ENCODE results near the gene PLEKHA4.

The PLEKHA4 gene

DNA sequence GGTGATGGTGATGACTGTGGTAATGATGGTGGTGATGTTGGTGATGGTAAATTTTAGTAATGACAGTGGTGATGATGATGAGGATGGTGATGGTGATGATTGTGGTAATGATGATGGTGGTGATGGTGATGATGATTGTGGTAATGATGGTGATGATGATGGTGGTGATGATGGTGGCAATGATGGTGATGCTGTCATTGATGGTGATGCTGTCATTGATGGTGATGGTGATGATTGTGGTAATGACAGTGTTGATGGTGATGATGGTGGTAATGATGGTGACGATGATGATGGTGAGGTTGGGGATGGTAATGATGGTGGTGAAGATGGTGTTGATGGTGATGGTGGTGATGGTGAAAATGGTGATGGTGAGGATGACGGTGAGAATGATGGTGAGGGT, 45.9 kb downstream of the PLEKHA4 start:
- no peak for DNase-seq

DNA sequence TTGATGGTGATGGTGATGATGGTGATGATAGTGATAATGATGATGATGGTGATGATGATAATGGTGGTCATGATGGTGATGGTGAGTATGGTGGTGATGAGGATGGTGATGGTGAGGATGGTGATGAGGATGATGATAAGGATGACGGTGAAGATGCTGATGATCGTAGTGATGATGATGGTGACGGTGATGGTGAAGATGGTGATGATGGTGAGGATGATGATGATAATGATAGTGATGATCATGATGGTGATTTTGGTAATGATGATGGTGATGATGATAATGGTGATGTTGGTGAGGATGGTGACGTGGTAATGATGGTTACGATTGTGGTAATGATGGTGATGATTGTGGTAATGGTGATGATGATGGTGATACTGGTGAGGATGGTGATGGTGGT, 46.8 kb downstream of the PLEKHA4 start:
- DNase-seq = no peak

DNA sequence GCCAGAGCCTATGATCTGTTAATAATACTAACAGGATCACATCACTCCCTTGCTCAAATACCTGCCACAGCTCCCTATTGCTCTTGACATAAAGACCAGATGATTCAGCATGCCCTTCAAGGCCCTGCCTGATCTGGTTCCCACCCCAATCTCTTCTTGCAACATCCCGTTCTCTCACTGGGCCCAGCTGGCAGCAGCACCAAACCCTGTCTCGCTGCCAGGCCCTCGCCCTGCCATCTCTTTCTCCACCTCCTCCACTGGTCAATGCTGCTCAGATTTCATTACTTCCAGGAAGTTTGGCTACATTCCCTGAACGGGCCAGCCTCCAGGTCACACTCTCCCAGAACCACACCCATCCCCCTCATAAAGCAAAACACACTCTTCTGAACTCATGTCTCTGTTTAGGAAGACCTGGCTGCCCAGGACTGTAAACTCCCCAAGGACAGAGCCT, 49.0 kb downstream of the PLEKHA4 start:
- DNase-seq = peak; percentile 83

DNA sequence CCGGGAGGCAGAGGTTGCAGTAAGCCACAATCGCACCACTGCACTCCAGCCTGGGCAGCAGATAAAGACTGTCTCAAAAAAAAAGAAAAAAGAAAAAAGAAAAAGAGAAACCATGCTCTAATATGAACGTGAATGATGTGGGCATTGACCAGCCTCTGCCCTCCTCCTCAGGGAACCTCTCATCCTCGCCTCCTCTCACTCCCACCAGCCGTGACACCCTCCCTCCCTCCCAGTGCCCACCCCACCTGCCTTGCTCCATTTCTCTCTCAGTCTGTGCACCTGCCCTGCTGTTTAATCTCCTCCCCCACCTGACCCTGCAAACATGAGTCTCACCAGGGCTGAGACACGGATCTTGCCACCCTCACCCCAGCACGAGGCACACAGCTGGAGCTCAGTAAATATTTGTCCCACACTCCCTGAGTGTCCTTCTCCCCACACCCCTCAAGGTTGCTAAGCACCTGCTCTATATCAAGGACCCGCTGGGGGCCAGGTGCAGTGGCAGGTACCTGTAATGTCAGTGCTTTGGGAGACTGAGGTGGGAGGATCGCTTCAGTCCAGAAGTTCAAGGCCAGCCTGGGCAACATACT, 50.1 kb downstream of the PLEKHA4 start:
- DNase-seq = no peak

- DNase-seq = no peak
Measured at GRCh38 chr19:48817585-48818124, 50.8 kb downstream of the PLEKHA4 start.

DNA sequence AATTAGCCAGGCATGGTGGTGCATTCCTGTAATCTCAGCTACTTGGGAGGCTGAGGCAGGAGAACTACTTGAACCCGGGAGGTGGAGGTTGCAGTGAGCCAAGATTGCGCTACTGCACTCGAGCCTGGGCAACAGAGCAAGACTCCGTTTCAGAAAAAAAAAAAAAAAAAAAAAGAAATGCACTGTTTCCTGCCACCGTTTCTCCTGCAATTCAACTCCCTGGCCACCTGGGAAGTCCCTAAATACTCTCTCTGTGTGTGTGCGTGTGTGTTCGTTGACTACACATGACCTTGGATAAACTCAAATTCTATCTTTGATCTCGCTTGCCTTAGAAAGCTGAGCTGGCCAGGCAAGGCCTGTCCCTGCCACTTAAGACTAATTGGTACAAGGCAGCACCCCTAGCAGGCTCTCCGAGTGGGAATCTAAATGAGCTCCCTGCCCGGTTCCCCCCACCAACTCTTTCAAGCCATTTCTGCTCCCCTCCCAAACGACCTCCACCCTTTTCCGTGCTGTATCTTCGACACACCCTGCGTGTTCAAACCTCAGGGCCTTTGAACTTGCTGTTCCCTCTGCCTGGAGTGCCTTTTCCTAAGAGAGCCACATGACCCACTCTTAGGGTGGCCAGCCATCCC, 52.4 kb downstream of the PLEKHA4 start:
- DNase-seq = no peak

DNA sequence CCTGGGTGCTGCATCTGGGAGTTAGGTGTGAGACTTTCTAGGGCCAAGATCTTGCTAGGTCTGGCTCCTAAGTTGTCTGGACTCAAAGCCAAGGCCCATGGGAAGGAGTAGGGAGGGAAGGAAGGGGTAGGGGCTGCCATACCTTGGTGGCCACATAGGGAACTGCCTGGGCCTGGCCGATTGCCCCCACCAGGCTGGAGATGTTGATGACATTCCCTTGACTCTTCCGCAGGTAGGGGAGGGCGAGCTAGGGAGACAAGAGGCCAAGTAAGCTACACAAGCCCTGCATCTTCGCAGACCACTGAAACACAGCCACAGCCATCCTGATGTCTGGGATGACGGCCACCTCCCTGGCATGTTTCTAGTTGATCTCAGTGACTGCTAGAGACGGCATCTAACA, 53.5 kb downstream of the PLEKHA4 start:
- DNase-seq = no peak

GRCh38 chr19:48813123-48813913, 55.1 kb downstream of the PLEKHA4 start:
- DNase-seq = no peak

DNA sequence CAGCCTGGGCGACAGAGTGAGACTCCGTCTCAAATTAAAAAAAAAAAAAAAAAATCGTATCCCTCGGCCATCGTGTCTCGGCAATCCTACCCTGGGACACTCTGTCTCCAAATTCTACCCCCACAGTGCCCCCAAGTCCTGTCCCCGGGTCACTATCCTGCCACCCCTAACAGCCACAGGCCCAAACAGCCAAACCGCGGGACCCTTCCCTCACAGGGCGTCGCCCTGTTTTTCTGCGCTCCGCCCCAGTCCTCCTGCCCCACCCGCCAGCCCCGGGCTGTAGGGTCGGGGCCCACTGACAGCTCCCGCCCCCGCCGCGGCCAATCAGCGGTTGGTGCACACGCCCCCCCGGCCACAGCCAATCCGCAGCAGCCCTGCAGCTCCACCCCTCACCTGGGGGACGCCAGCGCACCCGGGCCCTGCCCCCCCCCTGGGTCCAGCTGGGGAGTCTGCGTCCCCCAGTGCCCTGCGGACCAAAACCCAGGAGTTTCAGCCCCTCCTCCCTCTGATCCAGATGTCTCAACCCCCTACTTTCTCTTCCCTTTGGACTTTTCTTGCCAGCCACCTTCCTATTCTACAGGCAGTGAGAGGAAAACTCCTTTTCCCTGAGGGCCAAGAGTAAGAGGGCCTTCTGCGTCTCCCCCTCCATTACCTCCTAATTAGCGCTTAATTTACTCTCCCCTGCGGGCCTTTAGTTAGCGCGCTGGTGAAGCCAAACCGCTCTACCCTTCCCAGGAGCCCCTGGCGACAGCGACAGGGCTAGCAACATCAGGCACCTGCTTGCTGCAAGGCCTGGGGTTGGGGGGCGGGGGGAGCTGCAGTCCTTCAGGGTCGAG, 56.1 kb downstream of the PLEKHA4 start:
- peak; percentile 70 for DNase-seq

DNA sequence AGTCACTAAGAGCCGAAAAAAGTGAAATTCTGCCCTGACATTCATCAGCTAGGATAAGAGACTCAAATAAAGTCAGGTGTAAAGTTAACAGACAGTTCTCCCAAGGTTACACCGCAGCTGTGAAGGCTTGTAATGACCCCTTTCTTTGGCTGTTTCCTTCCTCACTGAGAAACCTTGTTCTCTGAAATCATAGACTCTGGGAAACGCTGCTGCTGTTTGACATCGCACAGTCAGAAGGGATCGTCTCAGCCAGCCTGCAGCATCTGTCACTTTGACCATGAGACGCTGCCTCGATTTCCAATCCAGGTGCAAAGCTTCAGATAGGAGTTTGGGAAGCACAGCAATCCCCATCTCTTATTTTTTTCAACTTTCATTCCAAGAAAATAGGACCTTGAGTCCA, 58.3 kb downstream of the PLEKHA4 start:
- DNase-seq = no peak

- DNase-seq = no peak
Measured at GRCh38 chr19:48807590-48808308, 60.7 kb downstream of the PLEKHA4 start.

DNA sequence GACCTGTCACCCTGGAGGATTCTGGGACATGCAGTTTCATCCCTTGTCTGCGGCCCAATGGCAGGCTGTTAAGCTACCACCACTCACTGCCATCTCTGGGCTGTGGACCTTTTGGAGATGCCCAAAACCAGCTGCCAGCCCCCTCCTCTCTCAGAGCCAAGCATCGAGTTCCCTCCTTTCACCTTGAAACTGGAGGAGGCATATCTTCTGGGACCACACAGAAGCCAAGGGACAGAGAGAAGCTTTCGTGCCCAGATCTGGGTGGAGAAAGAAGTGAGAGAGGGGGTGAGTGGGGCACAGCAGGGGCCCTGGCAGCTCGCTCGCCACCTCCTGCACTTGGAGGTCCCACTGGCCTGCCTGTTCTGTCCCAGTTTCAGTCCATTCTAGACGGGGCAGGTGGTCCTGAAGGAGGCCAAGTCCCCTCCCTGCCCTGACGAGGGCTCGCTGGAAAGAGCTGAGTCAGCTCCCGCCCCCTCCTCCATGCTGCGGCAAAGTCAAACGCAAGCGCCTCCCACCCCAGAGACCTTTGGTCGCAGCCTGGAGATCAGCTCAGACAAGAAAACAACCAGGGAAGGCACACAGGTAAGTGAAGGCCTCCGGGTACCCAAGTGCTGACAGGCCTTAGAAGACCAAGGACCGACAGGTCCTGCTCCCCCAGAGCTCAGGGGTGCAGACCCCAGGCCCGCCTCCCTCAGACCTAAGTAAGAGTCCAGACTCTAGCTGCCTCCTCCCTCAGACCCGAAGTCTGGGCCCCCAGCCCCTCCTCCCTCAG, 61.4 kb downstream of the PLEKHA4 start:
- no peak for DNase-seq

DNA sequence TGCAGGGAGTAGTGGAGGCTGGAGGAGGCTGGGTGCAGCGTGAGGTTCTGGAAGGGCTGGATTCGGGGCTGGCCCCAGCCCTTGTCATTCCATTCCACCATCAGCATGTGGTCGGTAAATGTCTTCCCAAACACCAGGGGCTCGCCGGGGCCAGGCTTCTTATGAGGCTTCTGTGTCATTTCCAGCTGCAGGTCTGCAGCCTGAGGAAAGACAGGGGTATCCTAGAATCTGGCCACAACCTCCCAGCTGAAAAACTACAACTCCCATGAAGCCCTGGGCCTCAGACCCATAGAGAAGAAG, 61.9 kb downstream of the PLEKHA4 start:
- peak; percentile 27 for DNase-seq

DNA sequence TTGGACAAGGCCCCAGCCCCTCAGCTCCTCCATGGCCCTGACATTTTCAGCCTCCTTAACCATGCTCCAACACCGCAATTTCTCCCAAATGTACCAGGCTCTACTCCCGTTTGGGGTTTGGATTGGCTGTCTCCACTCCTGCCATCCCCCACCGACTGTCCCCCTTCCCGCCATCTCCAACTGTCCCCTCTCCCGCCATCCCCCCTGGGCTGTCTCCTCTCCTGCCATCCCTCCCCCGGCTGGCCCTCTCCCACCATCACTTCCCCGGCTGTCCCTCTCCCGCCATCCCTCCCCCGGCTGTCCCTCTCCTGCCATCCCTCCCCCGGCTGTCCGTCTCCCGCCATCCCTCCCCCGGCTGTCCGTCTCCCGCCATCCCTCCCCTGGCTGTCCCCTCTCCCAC, 63.0 kb downstream of the PLEKHA4 start:
- no peak for DNase-seq

DNA sequence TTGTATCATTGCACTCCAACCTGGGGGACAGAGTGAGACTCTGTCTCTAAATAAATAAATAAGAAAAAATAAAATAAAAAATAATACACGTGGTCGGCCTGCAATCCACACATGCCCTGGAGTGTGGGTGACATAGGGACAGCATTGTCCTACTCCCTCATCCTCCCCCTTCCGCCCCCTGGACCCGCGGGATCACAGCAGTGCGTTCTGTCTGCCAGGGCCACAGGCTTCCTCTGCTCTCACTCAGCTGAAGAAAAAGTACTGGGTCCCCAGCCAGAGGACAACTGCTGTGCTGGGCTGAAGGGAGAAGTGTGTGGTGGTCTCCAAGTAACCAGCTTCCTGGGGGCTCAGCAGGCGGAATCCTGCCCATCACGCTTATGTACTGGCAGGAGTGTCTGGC, 63.9 kb downstream of the PLEKHA4 start:
- DNase-seq = no peak

GRCh38 chr19:48802623-48803022, 65.8 kb downstream of the PLEKHA4 start:
- no peak for DNase-seq

DNA sequence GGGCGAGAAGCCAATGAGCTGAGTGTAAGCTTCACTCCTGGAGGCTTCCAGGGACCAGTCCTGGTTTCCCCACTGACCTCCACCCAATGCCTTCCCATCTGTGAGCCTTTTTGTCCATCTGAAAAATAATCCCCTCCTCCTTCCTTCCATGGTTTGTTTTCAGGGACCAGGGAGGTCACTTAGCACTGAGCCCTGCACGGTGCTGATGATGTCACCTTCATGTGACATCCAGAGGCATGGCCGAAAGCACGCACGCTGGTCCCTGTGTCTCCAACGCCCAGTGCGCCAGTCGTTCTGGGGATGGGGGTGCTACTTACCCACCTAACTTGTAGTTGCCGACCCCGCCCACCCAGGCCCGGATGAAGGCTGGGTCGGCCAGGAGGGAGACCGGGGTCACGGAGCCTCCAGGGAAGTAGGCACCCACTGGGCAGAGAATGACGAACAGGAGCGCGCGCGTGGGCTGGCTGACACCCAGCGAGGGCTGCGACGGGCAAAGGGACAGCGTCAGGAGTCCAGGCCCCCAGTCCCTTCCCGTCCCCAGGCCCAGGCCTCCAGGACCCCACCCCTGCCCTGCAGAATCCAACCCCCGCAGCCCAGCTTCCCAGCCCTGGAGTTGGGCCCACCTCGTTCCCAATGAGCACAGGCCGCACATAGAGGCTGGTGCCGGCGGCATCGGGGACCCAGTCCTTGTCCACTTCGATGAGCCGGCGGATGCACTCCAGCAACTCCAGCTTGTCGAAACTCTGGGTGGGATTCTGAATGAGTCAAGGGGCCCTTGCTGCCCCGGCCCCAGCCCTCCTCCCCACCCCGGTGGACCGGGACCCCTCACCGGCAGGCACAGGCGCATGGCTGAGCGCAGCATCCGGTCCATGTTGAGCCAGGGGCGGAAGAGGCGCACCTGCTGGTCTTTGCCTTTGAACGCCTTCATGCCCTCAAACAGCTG, 68.8 kb downstream of the PLEKHA4 start:
- DNase-seq = no peak

- peak; percentile 46 for DNase-seq
Measured at GRCh38 chr19:48798937-48799336, 69.5 kb downstream of the PLEKHA4 start.

DNA sequence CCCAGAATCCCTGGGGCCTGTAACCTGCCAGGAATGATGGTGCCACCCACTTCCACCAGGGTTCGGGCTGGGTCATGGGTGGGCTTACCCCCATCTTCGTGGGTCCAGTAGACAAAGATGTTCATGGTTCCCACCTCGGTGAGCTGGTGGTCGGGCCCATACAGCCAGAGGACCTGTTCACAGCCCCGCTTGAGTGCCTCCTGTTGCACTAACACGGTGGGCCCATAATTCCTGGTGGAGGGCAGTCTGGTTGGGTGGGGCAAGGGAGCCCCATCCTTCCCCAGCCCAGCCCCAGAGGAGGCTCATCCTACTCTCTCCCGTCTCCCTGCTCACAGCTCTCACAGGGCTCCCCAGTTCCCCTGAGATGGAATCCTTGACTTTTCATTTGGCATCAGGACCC, 71.3 kb downstream of the PLEKHA4 start:
- no peak for DNase-seq

- DNase-seq = no peak
Measured at GRCh38 chr19:48796298-48797083, 71.9 kb downstream of the PLEKHA4 start.
